ENCODE results near the gene SHBG.

The SHBG gene

DNA sequence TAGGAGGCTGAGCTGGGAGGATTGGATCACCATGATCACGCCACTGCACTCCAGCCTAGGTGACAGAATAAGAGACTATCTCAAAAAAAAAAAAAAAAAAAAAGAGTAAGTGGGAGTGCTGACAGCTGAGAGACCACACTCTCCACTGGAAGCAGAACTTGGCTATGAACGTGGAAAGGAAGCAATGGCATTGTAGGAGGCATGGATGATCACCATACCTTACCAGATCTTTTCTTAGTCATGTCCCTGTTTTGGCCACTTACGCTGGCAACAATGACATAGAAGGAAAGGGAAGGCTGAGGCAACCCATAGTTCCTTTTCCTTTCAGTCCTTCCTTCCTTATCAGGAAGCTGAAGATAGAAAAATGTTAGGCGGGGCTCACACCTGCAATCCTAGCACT, 17.1 kb downstream of the SHBG start:
- DNase-seq (ENCODE audit: low read depth), result no peak

DNA sequence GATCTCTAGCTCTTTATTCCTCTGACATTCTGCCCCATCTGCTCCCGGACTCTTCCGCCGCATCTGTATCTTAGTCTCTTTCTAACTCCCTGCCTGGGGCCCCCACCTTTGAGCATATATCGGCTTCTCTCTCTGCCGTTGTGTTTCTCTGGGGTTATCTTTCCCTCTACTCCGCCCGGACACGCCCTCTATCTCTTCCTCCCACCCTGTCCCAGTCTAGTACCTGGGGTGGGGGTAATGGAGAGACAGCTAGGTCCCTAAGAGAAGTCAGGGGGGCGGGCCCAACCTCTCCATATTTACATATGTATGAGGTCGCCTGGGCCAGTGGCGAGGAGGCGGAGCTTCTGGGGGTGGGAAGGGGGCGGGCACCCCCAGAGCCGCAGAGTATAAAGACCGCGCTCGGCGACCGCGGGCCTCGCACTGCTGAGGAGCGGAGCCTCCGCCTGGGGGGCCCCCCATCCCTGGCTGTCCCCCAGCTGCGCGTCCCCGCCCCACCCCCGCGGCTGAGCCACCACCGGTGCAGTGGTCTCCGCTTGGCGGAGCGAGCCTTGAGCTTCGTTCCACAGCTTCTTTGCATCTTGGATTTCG, 20.7 kb downstream of the SHBG start, which contains the start of gene ATP1B2:
TSS of gene ATP1B2 (plus strand) at position 418 of the 588 bp plus-strand sequence. CDS start 593 bp downstream, outside the sequence.
- DNase-seq (ENCODE audit: low read depth), result peak; percentile 73

DNA sequence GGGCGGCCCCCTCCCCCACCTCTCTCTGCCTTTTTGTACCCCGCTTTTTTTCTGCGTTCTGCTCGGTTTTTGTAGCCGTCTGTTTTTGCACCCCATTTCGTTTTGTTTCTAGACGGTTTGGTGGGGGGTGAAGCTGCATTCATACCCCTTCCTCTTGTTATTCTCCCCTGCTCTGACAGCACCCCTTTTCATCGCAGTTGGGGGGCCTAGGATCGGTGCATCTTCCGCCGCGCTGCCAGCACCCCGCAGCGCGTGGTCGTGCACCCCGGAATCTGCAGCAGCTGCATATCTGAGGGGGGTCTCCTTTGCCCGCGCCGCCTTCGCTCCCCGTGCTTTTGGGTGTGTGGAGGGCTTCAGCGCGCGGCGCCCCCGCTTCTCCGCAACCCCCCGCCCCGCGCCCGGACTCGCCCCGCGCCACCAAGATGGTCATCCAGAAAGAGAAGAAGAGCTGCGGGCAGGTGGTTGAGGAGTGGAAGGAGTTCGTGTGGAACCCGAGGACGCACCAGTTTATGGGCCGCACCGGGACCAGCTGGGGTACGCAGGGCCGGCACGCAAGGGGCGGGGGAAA, 21.2 kb downstream of the SHBG start:
- no peak for DNase-seq (ENCODE audit: low read depth)

DNA sequence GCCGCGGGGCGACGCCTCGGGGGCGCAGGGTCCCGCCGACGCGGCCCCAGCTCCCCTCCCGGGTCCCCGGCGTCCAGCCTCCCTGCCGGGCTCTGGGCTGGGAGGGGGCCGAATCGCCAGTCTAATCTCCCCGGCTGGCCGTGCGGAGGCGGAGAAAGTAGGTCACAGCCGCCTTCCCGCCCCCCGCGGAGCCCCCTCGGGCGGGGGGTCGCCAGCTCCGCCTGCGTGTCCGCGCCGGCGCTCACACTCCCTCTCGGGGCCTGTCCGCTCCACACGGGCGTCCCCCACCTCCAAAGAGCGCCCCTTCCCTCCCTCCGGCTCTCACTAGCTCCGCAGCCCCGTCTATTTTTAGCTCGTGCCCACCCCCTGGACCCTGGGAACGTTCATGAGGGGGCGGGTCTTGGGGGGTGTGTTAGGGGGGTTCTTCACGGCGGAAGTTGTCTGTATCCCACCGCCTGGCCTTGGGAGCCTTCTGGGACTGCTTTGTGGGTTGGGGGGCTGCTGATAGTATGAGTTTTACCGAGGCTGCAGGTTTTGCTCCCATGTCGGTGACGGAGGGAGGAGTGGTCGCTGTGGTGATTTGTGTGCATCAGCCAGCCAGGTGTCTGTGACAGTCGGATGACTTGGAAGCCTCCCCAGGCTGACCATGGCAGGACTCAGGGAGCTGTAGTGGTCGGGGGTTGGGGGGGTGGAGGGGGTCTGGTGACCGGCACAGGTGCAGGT, 21.9 kb downstream of the SHBG start:
- DNase-seq (ENCODE audit: low read depth), result no peak

DNA sequence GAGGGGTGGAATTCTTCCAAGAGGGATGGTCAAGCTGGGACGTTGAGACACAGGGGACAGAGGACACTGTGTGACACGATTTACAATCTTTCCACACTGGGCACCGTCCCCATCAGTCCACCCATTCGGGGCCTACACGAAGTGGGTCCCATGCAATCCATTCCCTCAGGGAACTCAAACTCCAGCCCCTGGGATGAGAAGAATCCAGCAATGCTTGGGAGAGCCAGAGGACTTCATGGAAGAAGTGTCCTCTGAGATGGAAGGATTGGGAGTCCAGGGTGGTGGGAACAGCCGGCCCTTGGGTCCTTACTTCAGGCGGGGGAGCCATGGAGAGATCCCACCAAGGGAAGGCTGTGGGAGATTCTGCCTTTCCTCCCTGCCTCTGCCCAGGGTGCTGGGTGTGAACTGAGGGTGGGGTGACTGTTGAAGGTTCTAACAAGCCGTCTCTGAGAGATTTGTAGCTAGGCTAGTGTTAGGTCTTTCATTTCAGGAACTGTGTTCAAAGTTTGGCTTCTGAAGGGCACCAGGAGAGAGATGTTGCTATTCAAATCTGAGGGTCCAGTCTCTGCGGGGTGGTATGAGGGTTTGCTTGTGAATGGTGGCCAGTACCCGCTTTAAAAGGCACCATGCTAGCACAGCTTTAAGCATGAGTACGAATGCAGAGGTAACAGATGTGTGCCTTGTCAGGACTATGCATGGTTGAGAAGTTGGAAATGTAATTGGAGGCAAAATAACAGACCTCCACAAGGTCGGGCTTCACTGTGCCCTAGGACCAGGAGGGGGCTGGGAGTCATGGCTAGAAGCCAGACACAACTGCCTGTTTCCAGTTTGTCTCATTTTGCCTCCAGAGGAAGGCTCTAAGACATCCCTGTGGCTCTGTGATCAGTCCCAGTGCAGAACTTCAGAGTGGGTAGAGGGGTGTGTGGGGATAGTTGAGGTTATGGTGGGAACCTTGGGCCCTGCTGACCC, 22.7 kb downstream of the SHBG start:
- no peak for DNase-seq (ENCODE audit: low read depth)

DNA sequence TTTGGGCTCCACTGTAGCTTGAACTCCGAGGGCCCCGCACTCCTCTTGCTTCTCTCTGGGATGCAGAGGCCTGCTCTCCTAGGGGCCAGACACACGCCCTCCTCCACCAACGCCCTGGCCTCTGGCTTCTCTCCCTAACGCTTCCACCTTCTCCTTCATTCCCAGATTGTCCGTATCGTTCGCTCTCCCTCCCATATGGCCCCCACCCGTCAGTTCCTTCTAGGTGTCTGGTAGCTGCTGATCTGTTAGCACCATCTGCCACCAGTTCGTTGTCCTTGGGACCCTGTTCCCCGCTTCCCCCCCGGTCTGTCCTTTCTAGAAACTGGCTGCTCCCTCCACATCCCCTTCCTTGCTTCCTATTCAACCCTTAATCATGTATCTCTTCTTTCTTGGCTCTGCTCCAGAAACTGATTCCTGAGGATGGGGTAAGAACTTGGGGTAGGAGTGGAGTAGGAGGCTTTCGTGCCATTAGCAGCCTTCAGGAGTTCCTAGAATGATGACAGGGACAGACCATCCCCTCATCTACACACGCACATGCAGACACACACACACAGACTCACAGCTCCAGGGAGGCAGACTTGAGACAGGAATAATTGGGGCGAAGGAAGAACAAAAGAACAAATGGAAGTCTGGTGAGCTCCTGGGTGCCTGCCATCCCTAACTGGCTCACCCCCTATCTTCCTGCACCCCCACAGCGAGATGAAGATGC, 25.1 kb downstream of the SHBG start:
- no peak for DNase-seq (ENCODE audit: low read depth)

DNA sequence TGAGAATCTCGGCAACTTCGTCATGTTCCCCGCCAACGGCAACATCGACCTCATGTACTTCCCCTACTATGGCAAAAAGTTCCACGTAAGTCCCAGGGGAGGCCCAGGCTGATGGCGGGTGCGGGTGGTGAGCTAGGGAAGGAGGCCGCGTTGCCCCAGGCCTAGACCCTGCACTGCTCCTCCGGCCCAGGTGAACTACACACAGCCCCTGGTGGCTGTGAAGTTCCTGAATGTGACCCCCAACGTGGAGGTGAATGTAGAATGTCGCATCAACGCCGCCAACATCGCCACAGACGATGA, 25.6 kb downstream of the SHBG start:
- DNase-seq (ENCODE audit: low read depth), result no peak

DNA sequence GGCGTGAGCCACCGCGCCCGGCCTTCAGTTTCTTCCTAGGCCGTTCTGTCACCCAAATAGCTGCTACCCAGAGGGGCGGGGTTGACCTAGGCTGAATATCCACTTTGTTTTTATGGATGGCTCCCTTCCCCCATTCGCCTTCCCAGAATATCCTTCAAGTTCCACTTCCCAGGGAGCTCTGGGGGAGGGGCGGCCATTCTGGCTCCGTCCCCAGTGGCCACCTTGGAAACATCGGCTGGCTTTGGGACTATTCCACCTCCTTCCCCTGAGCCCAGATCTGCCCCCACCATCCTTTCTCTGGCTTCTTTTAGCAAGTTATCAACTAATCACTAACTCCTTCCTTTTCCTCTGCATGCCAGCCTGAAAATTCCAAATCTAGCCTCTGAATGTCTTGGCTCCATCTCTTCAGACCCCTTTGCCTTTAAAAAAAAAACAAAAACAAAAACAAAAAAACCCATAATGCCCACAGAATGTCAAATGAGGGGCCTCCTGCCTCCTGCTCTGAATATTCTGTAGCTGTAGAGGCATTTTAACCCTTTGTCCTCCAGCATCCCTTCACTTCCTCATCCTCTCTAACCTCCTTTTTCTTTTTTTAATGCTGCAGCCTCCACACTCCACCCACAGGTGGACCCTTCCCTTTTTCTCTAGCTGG, 27.1 kb downstream of the SHBG start:
- DNase-seq (ENCODE audit: low read depth), result no peak

DNA sequence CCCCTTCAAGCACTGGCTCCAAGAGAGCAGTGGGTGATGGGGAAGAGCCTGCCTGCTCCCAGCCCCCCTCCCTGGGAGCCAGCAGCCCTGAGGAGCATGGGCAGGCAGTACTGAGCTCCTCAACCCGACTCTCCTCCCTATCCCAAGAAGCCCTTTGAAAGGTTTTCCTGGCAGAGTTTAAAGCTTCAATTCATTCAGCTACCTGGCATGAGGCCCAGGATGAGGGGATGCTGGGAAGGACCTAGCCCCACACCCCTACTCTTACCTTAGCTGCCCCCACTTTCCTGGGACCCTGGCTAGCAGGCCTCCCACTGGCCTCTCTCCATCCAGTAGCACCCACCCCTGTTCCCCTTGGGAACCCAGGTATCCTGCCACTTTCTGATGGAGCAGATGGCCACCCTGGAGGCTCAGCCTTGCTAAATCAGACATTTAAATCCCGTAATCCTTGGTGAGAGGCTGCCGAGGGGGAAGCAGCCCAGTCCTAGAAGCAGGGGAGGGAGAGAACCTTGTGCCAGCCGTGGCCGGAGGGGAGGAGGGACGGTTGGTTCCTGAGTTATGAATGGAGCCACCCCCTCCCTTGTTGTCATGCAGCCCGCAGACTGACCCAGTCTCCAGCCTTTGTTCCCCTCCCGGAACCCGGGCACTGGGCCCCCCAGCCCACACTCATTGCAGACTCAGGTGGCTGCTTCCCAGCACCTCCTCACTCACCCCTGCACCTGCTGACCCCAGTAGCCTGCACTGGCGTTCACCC, 37.9 kb downstream of the SHBG start:
- no peak for DNase-seq (ENCODE audit: low read depth)

DNA sequence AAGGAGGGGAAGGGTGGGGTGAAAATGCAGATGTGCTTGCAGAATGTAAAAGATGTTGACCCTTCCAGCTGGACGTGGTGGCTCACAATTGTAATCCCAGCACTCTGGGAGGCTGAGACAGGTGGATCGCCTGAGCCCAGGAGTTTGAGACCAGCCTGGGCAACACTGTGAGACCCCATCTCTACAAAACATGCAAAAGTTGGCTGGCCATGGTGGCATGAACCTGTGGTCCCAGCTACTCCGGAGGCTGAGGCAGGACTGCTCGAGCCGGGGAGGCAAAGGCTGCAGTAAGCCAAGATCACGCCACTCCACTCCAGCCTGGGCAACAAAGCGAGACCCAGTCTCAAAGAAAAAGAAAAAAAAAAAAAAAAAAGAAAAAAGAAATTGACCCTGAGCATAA, 38.5 kb downstream of the SHBG start:
- no peak for DNase-seq (ENCODE audit: low read depth)

DNA sequence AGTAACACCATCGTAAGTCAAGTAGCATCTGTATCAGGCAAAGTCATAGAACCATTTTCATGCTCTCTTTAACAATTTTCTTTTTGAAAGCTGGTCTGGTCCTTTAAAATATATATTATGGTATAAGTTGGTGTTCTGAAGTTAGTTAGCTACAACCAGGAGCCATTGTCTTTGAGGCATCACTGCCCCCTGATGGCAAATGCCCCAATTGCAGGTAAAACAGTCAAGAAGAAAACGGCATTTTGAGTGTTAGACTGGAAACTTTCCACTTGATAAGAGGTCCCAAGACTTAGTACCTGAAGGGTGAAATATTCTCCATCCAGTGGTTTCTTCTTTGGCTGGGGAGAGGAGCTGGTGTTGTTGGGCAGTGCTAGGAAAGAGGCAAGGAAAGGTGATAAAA, 43.3 kb downstream of the SHBG start:
- no peak for DNase-seq (ENCODE audit: low read depth)

DNA sequence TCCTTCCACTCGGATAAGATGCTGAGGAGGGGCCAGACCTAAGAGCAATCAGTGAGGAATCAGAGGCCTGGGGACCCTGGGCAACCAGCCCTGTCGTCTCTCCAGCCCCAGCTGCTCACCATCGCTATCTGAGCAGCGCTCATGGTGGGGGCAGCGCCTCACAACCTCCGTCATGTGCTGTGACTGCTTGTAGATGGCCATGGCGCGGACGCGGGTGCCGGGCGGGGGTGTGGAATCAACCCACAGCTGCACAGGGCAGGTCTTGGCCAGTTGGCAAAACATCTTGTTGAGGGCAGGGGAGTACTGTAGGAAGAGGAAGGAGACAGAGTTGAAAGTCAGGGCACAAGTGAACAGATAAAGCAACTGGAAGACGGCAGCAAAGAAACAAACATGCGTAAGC, 45.0 kb downstream of the SHBG start:
- no peak for DNase-seq (ENCODE audit: low read depth)

DNA sequence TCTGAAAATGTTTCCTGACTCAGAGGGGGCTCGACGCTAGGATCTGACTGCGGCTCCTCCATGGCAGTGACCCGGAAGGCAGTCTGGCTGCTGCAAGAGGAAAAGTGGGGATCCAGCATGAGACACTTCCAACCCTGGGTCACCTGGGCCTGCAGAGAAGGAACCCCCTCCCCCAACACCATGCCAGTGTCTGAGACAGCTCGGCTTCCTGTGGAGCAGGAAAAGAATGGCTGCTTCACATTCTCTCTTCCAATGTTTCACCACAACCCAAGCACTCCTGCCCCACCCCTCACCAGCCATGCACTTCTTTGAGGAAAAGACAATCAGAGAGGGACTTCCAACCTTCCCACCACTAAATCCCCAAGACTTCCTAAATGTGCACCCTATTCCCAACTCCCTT, 46.6 kb downstream of the SHBG start:
- DNase-seq (ENCODE audit: low read depth), result no peak

DNA sequence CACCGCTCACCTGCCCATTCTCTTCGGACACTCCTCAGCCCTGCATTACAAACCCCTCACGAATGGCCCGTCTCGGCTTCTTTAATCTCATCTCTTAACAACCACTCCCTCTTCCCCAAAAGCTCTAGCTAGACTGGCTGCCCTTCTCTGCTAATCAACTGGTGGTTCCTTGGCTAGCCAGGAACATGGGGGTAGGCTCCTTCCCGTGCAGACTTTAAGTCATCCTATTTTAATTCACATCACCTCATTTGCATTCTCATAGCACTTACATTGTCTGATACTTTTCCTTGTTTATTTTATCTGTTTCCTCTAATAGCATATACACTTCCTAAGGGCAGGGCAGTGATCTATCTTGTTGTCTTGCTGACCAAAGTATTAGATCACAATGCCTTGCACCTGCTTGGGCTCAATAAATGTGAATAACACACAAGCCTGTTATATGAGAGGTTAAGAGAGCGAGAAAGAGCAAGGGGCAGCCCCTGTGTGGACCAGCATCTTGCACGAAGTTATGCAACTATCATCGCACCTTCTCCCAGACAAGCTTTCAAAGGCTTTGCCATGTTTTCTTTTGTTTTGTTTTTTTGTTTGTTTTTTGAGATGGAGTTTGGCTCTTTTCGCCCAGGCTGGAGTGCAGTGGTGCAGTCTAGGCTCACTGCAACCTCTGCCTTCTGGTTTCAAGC, 47.6 kb downstream of the SHBG start:
- no peak for DNase-seq (ENCODE audit: low read depth)

Data from T-helper 22 cell (primary cell).